Stomach (tissue), 9 donors: ENCODE measurements around the gene SMCHD1. TPM values are rescaled to one million over a fixed set of nuclear protein-coding genes. Genes with fewer than 3 reads are reported as not detected.
A peak's percentile ranks its signal among the peaks of the same experiment; 100 is the strongest.
"Not testable (repeated sequence)": the region's sequence is repeated elsewhere in the genome, so short reads cannot be mapped to it uniquely, and the experiment has no call there.

ENCODE experiments used
- DNase-seq, 2 donors: peaks; one replicate each; pipeline versions ENCODE4 v3.0.0 to v3.0.0-alpha.2; 2013 to 2019
- H3K27ac ChIP-seq, 5 donors: fragments of 200-600 bp in 4 of 5; sonication (generic) in 4 of 5; one replicate each; pipeline ENCODE4 v1.5.1; 2013 to 2019; ENCODE audit warnings: mild to moderate bottlenecking in 1 of 5, moderate library complexity in 1 of 5
- H3K27me3 ChIP-seq, 3 donors: fragments of 200-600 bp; sonication (generic); one replicate each; pipeline ENCODE4 v1.5.1; 2017 to 2019; ENCODE audit warnings: mixed run types in 1 of 3
- H3K36me3 ChIP-seq, 4 donors: fragments of 200-600 bp; sonication (generic); 1 replicate in 3 of 4; 2 replicates in 1 of 4; pipeline ENCODE4 v1.5.1; 2016 to 2019
- H3K4me1 ChIP-seq, 4 donors: fragments of 200-600 bp; sonication (generic); one replicate each; pipeline ENCODE4 v1.5.1; 2016 to 2019
- H3K4me3 ChIP-seq, 4 donors: fragments of 200-600 bp; sonication (generic) in 3 of 4; one replicate each; pipeline ENCODE4 v1.5.1; 2016 to 2019; ENCODE audit warnings: mild to moderate bottlenecking in 1 of 4
- H3K9me3 ChIP-seq, 4 donors: fragments of 200-600 bp; sonication (generic); one replicate each; pipeline ENCODE4 v1.5.1; 2016 to 2019
- CTCF ChIP-seq, 7 experiments: fragments of 450-650 bp in 4 of 7; fragments of 200-600 bp in 3 of 7; sonication (generic) in 3 of 7; IDR thresholded peaks; one replicate each; pipeline ENCODE4 v1.5.1; 2016 to 2019; ENCODE audit warnings: antibody characterized with exemption in 7 of 7, control low read depth in 2 of 7, mild to moderate bottlenecking in 1 of 7
- EP300 ChIP-seq: sonication (generic); formaldehyde crosslinking; IDR thresholded peaks from one replicate; pipeline ENCODE4 v1.6.1; 2017; ENCODE audit warnings: antibody characterized with exemption
- POLR2A ChIP-seq, 4 donors: fragments of 450-650 bp; IDR thresholded peaks; one replicate each; pipeline ENCODE4 v1.6.1; 2016; ENCODE audit warnings: antibody characterized with exemption in 4 of 4, control low read depth in 2 of 4, mild to moderate bottlenecking in 1 of 4, moderate library complexity in 1 of 4
- POLR2AphosphoS5 ChIP-seq, 3 donors: sonication (generic); formaldehyde crosslinking; IDR thresholded peaks; one replicate each; pipeline ENCODE4 v1.6.1; 2016; ENCODE audit warnings: antibody characterized with exemption in 3 of 3
- WGBS, 5 donors: extraction: QIAGEN DNeasy Blood & Tissue Kit in 3 of 5; methylation state at CpG; one replicate each; pipeline versions ENCODE4 v1.1.5 to v1.1.7; 2013 to 2018; 5-methylcytosine and 5-hydroxymethylcytosine counted together
- intact Hi-C: fragments of 100-400 bp; cut with DNase I; formaldehyde crosslinking; loops from one replicate; pipeline ENCODE4 v1.15.1; 2023; ENCODE audit warnings: low total_unique reads
- polyA plus RNA-seq, 3 donors: library from polyadenylated mRNA; stranded (reverse); fragments of 200-250 nt; gene quantifications; one replicate each; pipeline ENCODE4 v1.2.3, GENCODE V29; 2013
- total RNA-seq, 5 donors: library from RNA; depleted of rRNA; stranded (reverse); fragments of >200 nt; gene quantifications; one replicate each; pipeline versions ENCODE4 v1.1.0 to v1.2.3, GENCODE V29; 2014 to 2016
- donor health status: healthy with polysubstance abuse.
- donor health status: Bipolar disorder and iron deficiency.
- donor health status: healthy.

The SMCHD1 gene
- total and polyA plus RNA-seq, 8 donors, result 5.0 to 377 (median 61.2) TPM

- Histone ChIP-seq H3K36me3 (peaks cover 0 to 5% (median 0%) of the 10 kb centered on the region in 4 donors), H3K27me3 (no peaks in the 10 kb centered on the region), H3K4me3 (peak overlapping the region; percentile 77 to 93 (median 86)), H3K9me3 (no peaks in the 10 kb centered on the region), H3K4me1 (peaks cover 15 to 61% (median 37%) of the 10 kb centered on the region in 4 donors), H3K27ac (peak overlapping the region; percentile 93 to 99 (median 98))
- intact Hi-C loops, result loop anchor here (10.0 kb wide), 1 partner anchor 82 kb away; the partner anchor contains the start of genes METTL4 and NDC80
- TF ChIP-seq CTCF (IDR thresholded peaks at IDR 0.05) (no peak), EP300 (no peak), POLR2A (IDR thresholded peaks at IDR 0.05) (no peak), POLR2AphosphoS5 (IDR thresholded peaks at IDR 0.05) (peak in 1 of 3 donors; percentile 6)
- WGBS, 5 donors, result 0 to 1% (median 0%) methylated on average over 18 to 49 of the region's 49 CpGs
- peak; percentile 55 to 79 for DNase-seq
Observed at GRCh38 chr18:2656237-2656980, 883 bp downstream of the SMCHD1 start.

GRCh38 chr18:2656981-2657512 lies 1.5 kb downstream of the SMCHD1 start:
- WGBS, 5 donors, result 1 to 3% (median 2%) methylated on average over 12 of the region's 12 CpGs

GRCh38 chr18:2657788-2658458 lies 2.4 kb downstream of the SMCHD1 start:
- peaks cover 16 to 67% (median 41%) of the 10 kb centered on the region in 4 donors for H3K4me1 ChIP-seq
- intact Hi-C loops, result loop anchor here (10.0 kb wide), 1 partner anchor 83 kb away; the partner anchor contains the start of genes METTL4 and NDC80
- 24 to 31% (median 28%) methylated on average over 12 of the region's 12 CpGs for WGBS, 5 donors
- H3K4me3 ChIP-seq, result peak overlapping the region; percentile 77 to 93 (median 86)
- H3K27me3 ChIP-seq, result no peaks in the 10 kb centered on the region
- peaks cover 0 to 5% (median 0%) of the 10 kb centered on the region in 4 donors for H3K36me3 ChIP-seq
- DNase-seq, result peak in 1 of 2 donors; percentile 81
- TF ChIP-seq POLR2AphosphoS5 (IDR thresholded peaks at IDR 0.05) (peak; percentile 19 to 72 (median 44)), POLR2A (IDR thresholded peaks at IDR 0.05) (no peak), CTCF (IDR thresholded peaks at IDR 0.05) (no peak), EP300 (no peak)
- H3K9me3 ChIP-seq, result no peaks in the 10 kb centered on the region
- H3K27ac ChIP-seq, result peak overlapping the region; percentile 79 to 99 (median 98)

More at GRCh38 chr18:2656981-2657512, 1.5 kb downstream of the SMCHD1 start:
- Histone ChIP-seq H3K9me3 (no peaks in the 10 kb centered on the region), H3K4me3 (peak overlapping the region; percentile 77 to 93 (median 86)), H3K36me3 (peaks cover 0 to 5% (median 0%) of the 10 kb centered on the region in 4 donors), H3K4me1 (peaks cover 15 to 64% (median 37%) of the 10 kb centered on the region in 4 donors), H3K27ac (peak overlapping the region; percentile 93 to 99 (median 98)), H3K27me3 (no peaks in the 10 kb centered on the region)
- TF ChIP-seq POLR2A (IDR thresholded peaks at IDR 0.05) (no peak), CTCF (IDR thresholded peaks at IDR 0.05) (no peak), POLR2AphosphoS5 (IDR thresholded peaks at IDR 0.05) (no peak), EP300 (no peak)
- intact Hi-C loops, result loop anchor here (10.0 kb wide), 1 partner anchor 82 kb away; the partner anchor contains the start of genes METTL4 and NDC80
- no peak for DNase-seq

GRCh38 chr18:2660849-2661248 lies 5.3 kb downstream of the SMCHD1 start:
- intact Hi-C loops, H3K27ac ChIP-seq, H3K36me3 ChIP-seq, H3K9me3 ChIP-seq, H3K4me3 ChIP-seq, DNase-seq, H3K27me3 ChIP-seq: not testable (repeated sequence)
- WGBS, 5 donors, result 90 to 98% (median 95%) methylated on average over 3 of the region's 3 CpGs
- peaks cover 26 to 79% (median 58%) of the 10 kb centered on the region in 4 donors for H3K4me1 ChIP-seq

- H3K9me3 ChIP-seq, DNase-seq, H3K4me3 ChIP-seq, H3K27ac ChIP-seq, H3K27me3 ChIP-seq, intact Hi-C loops: not testable (repeated sequence)
- Histone ChIP-seq H3K4me1 (peaks cover 26 to 83% (median 56%) of the 10 kb centered on the region in 4 donors), H3K36me3 (peaks cover 7 to 16% (median 8%) of the 10 kb centered on the region in 4 donors)
- WGBS, 5 donors, result 85 to 92% (median 86%) methylated on average over 4 to 7 of the region's 7 CpGs
Observed at GRCh38 chr18:2662288-2662687, 6.8 kb downstream of the SMCHD1 start.
